ENCODE measurements around the gene ARHGEF28.

DNA sequence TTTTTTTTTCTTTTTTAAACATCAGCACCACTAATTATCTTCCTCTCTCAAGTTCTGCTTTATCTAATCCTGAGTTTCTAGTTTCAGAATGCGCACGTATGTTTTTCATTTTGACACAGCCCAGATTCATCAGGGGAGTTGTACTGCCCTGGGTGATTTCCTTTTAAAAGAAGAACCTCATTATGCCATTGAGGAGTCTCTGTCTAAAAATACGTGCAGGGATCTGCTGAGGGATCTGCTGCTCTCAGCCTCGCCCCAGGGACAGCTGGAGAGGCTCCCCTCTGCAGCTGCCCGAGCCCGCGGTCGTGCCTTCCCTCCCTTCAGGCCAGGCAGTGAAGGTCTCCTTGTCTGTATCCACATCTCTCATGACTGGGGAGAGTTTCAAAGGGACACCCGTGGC, 273.1 kb downstream of the ARHGEF28 start:
- TF ChIP-seq POLR2A (IDR thresholded peaks at IDR 0.05; ENCODE audit: low read depth, low read length) (no peak), POLR2AphosphoS5 (IDR thresholded peaks at IDR 0.05; ENCODE audit: low read depth, low read length) (no peak)
